Measurements from ENCODE around the gene ADNP. TPM values are rescaled to one million over a fixed set of nuclear protein-coding genes. Genes with fewer than 3 reads are reported as not detected.

The ADNP gene
- total and polyA plus RNA-seq, 2 of the 4 experiments (the other 2 are of a cell fraction) = 23.3 to 24.8 TPM

DNA sequence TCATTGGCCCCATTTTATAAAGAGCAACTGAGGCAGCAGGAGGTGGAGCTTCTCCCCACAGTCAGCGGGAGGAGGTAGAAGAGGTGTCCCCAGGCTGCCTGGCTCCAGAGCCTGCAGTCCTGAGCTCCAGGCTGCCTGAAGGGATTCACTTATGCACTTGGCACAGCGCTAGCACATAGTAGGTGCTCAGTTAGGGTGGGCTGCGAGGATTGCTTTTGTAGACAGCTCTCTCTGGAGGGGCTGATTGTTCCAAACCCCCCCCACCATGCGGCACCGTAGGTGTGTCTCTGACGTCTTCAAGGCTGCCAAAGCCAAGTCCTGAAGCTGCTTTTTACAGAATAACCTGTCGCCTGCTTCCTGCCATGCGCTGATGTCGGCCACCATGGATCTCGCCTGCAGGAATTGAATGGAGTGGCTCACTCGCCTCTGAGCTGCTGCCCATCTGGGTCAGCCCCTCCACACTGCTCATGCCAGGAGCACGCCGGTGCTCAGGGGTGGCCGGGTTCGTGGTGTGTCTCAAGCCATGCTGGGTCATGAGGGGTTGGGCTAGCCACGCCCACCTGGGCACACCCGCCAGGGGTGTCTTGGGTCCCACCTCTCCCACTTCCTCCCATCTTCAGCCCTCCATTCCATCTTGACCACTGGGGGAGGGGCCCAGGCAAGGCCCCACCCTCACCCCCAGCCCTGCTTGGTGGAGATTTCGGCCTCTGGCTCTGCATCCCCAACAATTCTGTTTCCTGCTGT, 76.6 kb downstream of the ADNP start (continued):
- TF ChIP-seq, protein P1, sequence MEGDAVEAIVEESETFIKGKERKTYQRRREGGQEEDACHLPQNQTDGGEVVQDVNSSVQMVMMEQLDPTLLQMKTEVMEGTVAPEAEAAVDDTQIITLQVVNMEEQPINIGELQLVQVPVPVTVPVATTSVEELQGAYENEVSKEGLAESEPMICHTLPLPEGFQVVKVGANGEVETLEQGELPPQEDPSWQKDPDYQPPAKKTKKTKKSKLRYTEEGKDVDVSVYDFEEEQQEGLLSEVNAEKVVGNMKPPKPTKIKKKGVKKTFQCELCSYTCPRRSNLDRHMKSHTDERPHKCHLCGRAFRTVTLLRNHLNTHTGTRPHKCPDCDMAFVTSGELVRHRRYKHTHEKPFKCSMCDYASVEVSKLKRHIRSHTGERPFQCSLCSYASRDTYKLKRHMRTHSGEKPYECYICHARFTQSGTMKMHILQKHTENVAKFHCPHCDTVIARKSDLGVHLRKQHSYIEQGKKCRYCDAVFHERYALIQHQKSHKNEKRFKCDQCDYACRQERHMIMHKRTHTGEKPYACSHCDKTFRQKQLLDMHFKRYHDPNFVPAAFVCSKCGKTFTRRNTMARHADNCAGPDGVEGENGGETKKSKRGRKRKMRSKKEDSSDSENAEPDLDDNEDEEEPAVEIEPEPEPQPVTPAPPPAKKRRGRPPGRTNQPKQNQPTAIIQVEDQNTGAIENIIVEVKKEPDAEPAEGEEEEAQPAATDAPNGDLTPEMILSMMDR (conservative IDR thresholded peaks at IDR 0.05; ENCODE audit: low read depth, low read length) = no peak
- no peak for TF ChIP-seq RAD21 (IDR thresholded peaks at IDR 0.05; ENCODE audit: low read length)
- TF ChIP-seq RCOR1 (IDR thresholded peaks at IDR 0.05; ENCODE audit: insufficient replicate concordance, low read length) = no peak
- TF ChIP-seq CEBPB (IDR thresholded peaks at IDR 0.05; ENCODE audit: low read depth, low read length) = no peak
- TF ChIP-seq FOS (IDR thresholded peaks at IDR 0.05; ENCODE audit: low read depth, low read length) = no peak
- no peak for TF ChIP-seq SMC3 (IDR thresholded peaks at IDR 0.05; ENCODE audit: low read depth, low read length)

All from IMR-90 (cell line).